NOMO-1 (cell line): ENCODE measurements around the gene SAP30L.

Experiments used
- DNase-seq, 2 experiments: peaks; one replicate each; lab custom pipeline; 2025; ENCODE audit not compliant: unreplicated experiment in 2 of 2; lab: John Stamatoyannopoulos, UW

Gene SAP30L

DNA sequence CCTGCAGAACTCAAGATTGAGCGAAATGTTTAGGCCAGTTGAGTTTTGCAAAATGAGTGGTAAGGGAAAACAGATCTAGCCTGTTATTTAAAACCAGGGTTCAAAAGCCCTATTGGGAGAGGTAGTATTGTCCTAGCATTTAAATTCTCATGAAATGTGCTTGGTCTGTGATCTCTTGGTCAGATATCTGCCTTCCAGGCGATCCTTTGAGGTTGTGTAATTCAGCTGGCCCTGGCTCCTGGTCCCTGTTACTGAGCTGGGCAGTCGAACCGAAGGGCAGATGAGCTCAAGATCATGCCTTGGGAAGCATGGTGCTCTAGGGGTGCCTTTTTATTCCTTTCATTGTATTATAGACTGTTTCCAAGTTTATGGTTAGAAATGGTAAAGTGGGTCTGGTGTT lies 14.4 kb downstream of the SAP30L start:
- no peak for DNase-seq

DNA sequence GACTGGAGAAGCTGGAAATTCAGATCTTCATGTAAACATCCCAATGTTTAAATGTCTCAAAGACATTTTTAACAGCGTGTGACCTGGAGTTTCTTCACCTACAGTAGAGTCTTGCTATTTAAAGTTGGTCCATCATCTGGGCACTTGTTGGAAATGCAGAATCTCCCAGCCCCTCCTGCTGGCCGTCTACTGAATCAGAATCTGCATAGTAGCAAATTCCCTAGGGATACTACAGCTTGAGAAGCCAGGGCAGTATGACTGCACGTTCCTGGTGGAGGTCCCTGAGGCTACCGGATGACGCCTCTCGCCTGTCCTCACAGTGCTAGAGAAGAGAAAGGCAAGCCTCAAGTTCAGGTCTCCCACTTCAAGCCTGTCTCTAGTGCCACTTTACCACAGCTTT lies 15.7 kb downstream of the SAP30L start:
- DNase-seq = no peak

DNA sequence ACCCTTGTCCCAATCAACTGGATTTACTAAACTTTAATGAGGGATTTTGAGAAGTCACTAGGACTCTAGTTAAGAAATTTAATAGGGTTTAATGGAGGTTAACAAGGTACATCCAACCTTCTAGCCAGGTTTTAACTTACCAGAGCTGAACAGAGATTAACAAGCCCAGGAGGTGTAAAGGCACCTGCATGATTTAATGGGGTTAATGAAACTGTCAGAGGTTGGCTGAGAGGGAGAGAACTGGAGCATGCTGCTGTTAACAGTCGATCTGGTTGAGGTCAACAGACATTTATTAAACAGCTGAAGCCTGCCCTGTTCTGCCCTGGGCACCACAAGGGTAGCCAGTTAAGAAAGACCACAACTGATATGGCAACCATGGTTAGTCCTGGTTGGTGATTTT lies 18.6 kb downstream of the SAP30L start:
- no peak for DNase-seq

- DNase-seq = peak; percentile 53 to 92
These were observed 19.4 kb downstream of the SAP30L start for GRCh38 chr5:154465169-154465568.

DNA sequence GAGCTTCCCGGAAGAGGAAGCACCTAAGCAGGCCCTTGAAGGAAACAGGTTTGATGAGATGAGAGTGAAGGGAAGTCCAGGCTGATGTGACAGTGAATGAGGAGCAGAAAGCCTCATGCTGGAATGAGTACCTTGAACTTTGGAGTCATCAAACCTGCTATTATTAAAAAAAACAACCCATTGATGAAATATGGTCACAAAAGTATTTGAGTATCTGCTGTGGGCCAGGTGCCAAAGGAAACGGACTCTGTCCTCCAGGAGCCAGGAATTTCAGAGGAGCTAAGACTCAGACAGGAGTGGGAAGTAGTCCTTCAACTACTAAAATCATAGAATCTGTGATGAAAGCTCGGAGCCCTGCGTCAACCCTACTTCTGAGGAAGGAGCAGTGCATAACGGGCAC lies 20.4 kb downstream of the SAP30L start:
- no peak for DNase-seq

- no peak for DNase-seq
These were observed 20.9 kb downstream of the SAP30L start for GRCh38 chr5:154466671-154467070.

DNA sequence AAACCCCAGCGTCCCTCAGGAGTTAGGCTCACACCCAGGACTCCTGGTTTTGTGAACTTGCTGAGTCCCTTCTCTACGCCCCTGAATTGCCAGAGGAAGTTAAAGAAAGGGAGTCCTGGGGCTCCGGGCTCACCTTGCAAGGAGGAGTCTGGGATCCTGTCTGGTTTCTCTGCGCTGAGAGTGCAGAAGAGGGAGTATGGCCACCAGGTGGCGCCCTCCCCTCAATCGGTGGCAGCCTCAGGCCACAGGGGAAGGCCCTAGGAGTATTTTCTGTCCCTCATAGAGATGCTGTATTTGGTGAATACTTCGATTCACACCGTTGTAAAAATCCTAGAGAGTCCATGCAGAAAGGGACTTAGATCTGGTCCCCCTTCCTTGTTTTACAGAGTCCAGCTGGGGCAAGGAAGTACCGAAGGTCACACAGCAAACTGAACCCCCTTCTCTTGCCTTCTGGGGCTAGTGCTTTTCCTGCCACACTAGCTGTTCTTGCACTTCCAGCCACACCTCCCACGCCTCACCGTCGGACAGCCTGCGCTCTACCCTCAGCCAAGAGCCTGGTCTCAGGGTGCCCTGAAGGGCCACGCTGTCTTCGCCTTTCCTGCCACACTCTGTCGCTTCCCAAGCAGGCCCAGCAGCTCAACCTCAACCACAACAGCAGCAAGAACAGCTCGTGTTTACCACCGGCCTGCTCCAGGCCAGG lies 22.0 kb downstream of the SAP30L start:
- DNase-seq = peak; percentile 37 to 59

GRCh38 chr5:154470137-154470536 lies 24.3 kb downstream of the SAP30L start:
- DNase-seq = no peak

DNA sequence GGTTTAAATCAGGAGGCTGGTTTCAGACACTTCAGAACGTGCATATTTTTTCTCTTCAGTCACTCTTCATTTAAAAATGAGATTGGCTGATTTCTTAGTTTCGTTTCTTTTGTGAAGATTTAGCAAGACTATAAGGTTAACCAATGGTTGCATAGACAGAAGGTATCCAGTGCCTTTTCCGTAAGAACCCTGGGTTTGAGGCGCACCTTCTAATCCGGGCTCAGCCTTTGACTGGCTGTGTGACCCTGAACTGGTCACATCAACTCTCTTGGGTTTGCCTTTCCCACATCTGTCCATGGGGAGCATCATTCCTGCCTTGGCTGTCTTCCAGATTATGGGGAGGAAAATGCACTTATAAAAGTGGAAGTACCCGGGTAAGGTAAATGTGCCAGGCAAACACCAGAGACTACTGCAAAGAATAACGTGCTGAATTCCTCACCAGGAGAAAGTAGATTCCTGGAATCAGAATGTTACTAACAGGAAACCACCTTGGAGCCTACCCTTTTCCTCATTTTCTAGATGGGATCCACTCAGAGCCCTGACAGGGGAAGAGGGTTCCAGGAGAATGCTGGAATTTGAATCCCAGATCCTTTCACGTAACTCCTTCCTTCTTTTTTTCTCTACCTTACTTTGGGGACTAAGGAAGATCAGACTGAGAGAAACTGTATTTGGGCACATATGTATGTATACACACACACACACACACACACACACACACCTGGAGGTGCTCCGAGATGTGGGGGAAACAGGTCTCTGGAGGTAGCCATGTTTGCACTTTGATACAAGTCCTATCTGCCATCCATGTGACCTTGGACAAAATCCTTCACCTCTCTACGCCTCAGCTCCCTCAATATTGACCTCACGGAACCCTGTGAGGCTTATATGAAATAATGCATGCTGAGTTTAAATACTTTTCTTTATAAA lies 25.4 kb downstream of the SAP30L start:
- DNase-seq = no peak

GRCh38 chr5:154472871-154473580 lies 27.2 kb downstream of the SAP30L start:
- DNase-seq = no peak

GRCh38 chr5:154473581-154474283 lies 27.9 kb downstream of the SAP30L start:
- DNase-seq = no peak

DNA sequence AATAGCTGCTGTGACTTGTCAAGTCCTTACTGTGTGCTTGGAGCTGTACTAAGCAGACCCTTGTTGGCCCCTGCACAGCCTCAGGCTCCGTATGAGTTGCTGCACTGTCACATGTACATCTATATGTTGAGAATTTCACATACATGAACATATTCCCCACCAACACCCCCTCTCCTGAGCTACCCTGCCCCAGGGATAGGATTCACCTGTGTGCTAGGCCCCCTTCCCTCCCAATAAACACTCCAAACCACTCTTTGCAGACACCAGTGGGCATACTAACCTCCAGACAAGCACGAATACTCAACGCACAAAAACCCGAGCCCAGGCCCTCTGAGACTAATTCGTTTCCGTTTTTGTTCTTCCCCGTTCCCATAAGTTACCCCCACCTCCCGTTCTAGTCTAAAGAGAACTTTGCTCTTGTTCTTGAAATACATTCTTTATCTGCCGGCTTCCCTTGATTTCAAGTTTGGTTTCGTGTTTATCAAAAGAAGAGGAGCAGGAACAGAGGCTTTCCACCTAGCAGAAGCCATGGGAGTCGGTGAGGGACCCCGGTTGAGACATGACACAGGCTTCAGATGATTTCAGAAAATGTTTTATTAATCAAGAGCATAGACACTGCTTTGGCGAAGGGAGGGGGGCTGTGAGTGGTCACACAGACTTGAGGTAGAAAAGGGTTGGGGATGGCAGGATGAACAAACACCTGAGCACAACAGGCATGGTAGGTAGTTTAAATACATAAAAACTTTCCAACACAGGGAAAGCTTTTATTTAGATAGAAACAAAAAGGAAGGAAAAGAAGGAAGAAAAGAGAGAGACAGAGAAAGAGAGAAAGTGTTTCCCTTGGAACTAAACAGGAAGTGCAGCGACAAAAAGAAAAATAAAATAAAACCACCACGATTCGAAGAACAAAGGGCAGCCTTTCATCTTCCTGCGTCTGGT lies 28.9 kb downstream of the SAP30L start:
- DNase-seq = peak in 1 of 2 experiments; percentile 7

DNA sequence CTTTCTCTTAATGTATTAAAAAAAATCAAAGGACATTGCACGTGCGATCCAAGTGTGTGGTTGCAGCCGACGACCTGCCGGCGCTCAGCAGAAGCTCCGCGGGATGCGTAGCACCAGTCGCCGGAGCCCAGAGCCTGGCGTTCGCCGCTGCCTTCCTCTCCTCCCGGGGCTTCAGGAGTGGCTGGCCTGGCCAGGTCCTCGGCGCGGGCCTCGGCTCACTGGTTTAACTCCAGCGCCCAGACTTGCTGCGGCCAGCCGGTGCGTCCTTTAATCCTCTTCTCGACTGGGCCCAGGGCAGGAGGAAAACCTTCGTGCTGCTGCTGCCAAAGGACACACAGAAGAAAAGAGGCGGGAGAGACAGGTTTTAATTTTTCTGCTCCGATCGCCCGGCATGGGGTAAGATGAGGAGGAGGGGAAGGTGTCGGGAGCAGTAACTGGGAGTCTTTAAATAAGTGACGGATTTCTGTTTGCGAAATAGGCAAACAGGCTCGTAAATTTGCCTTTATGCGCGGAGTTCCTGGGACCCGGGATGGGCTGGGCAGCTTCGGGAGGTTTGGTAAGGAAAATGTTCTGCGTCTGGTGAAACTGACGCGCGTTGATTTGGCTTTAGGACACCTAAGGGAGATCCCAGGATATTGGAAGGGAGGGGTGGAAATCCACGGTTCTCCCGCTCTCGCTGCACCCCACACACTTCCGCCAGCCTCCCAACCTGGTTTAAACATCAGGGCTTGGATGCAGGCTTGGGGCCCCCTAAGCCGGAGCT lies 30.0 kb downstream of the SAP30L start:
- DNase-seq = no peak

DNA sequence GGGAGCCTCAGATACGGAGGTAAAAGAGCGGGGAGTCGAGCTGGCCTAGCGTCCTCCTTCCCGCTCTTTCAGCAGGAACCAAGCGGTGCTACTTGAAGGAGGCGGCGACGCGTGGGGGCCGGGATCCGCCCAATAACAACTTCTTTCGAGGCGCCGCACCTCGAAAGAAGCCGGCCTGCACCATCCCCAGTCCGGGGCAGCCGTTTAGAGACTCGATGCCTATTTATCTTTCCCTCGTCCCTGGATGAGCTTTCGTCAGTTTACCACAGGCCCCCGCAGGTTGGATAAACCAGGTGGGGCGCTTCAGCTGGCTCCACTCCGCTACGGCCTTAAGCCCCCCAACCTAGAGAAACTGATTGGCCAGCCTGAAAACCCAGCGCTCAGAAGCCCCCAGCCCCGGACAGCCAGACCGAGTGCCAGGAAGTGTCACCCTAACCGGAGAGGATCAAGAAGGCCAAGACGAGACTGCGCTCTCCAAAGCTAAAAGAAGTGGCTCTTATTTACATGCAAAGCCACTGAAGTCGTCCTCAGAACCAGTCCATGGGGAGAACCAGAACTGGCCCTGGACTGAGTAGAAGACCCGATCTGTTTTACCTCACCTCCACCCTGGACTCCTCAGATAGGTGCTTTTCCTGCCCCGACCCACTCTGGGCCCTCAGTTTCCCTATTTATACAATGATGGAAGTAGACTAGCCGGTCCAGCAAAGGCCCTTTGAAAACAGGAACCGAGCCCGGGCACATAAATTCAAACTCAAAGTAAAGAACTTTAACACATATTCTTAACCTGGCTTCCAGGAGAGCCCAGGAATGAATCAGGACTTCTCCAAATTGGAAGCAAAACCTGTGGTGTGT lies 30.8 kb downstream of the SAP30L start:
- peak in 1 of 2 experiments; percentile 41 for DNase-seq

- no peak for DNase-seq
These were observed 31.8 kb downstream of the SAP30L start for GRCh38 chr5:154477382-154478223.

DNA sequence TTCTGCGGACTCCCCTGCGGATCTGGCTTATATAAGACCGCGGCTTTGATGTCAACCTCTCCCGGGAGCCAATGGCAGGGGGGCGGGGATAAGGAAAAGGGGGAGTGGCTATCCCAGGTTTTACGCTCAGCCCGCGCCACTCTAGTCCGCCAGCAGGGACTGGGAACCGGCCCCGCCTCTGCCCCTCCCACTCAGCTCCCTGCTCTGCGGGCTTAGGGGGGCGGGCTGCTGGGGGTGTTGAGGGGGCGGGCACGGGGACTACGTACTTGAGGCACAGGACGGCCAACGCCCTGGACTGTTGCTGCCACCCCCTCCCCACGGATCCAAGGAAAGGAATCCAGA lies 32.4 kb downstream of the SAP30L start, which contains the start of gene HAND1:
Gene HAND1, minus strand, starts transcription at position 4 of the 342 bp plus-strand sequence. CDS start 219 bp downstream, outside the sequence.
- DNase-seq = no peak

GRCh38 chr5:154478752-154479159 lies 33.0 kb downstream of the SAP30L start:
- DNase-seq = no peak
